GM13976 (cell line): ENCODE results near the gene TBC1D25.
"Not testable (repeated sequence)": the region's sequence is repeated elsewhere in the genome, so short reads cannot be mapped to it uniquely, and the experiment has no call there.

Experiments used
- DNase-seq: peaks from one replicate; pipeline ENCODE4 v3.0.0; 2012; ENCODE audit warnings: low spot score
- in situ Hi-C: fragments of 300-500 bp; cut with MboI; formaldehyde crosslinking; loops from one replicate; pipeline ENCODE4 v1.12.0; 2022; ENCODE audit warnings: low sequenced_read_pairs, mixed read lengths, inconsistent platforms; ENCODE audit not compliant: unreplicated experiment
- TF ChIP-seq, protein P1 (sequence below): IDR thresholded peaks from 2 replicates; pipeline ENCODE4 v1.5.1; 2012; ENCODE audit warnings: borderline replicate concordance, mild to moderate bottlenecking; ENCODE audit not compliant: insufficient read depth; ENCODE audit errors: extremely low read depth, missing control alignments, control extremely low read depth

The TBC1D25 gene

DNA sequence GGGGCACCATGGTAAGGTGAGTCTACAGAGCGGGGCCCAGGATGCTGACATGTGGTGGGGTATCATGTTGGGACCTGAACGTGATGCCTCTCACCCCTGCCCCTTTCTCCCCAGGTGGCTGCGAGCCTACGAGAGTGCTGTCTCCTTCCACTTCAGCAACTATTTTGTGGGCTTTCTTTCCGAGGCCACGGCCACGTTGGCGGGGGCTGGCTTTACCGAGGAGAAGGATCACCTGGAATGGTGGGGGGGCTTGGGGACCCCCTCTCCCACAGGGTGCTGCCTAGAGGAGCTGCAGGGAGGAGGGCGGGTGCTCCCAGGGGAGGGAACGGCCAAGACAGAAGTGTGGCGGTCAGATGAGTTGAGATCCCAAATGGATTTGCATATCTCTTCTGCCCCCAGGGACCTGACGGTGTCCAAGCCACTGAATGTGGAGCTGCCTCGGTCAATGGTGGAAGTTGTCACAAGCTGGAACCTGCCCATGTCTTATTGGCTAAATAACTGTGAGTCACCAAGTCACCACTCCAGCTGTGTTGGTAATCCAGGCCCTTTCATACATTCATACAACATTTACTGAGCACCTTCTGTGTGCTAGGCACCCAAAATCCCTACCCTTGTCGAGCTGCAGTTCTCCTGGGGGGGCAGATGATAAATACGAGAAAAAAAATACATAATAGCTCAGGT lies 25.2 kb upstream of the TBC1D25 start:
- TF ChIP-seq, protein P1, sequence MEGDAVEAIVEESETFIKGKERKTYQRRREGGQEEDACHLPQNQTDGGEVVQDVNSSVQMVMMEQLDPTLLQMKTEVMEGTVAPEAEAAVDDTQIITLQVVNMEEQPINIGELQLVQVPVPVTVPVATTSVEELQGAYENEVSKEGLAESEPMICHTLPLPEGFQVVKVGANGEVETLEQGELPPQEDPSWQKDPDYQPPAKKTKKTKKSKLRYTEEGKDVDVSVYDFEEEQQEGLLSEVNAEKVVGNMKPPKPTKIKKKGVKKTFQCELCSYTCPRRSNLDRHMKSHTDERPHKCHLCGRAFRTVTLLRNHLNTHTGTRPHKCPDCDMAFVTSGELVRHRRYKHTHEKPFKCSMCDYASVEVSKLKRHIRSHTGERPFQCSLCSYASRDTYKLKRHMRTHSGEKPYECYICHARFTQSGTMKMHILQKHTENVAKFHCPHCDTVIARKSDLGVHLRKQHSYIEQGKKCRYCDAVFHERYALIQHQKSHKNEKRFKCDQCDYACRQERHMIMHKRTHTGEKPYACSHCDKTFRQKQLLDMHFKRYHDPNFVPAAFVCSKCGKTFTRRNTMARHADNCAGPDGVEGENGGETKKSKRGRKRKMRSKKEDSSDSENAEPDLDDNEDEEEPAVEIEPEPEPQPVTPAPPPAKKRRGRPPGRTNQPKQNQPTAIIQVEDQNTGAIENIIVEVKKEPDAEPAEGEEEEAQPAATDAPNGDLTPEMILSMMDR = no peak
- in situ Hi-C loops = no loop called here
- no peak for DNase-seq

DNA sequence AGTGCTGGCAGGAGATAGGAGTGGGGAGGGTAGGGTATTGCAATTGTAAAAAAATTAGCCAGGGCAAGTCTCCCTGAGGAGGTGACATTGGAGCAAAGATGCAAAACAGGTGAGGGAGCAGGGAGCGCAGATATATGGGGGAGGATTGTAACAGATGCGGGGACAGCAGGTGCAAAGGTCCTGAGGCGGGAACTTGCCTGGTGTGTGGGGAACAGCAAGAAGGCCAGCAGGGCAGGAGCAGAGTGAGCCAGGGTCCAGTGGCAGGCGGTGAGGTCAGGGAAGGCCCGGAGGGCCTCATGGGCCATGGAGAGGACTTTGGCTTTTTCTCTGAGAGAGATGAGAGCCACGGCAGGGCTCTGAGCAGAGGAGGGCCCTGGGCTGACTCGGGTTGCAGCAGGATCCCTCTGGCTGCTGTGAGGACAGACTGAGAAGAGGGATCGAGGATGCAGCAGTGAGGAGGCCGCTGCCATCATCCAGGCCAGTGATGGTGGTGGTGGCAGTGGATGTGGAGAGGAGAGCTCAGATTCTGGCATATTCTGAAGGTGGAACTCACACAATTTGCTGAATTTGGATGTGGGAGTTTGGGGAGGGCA lies 24.6 kb upstream of the TBC1D25 start:
- no peak for DNase-seq
- in situ Hi-C loops = no loop called here
- TF ChIP-seq, protein P1 = no peak

DNA sequence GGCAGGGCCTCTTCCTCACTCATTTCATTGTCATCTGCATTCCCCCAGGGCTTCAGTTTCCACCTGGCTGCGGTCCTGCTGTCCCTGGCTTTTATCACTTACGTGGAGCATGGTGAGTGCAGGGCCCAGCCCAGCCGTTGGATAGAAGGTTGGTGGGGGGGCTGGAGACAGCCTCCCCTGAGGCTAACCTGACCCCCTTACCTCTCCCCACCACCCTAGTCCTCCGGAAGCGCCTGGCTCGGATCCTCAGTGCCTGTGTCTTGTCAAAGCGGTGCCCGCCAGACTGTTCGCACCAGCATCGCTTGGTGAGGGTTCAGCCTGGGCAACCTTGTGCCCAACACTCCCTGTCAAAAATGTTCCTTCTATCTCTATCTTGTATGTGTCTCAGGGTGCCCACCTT lies 23.7 kb upstream of the TBC1D25 start:
- TF ChIP-seq, protein P1 = no peak
- in situ Hi-C loops = no loop called here
- no peak for DNase-seq

DNA sequence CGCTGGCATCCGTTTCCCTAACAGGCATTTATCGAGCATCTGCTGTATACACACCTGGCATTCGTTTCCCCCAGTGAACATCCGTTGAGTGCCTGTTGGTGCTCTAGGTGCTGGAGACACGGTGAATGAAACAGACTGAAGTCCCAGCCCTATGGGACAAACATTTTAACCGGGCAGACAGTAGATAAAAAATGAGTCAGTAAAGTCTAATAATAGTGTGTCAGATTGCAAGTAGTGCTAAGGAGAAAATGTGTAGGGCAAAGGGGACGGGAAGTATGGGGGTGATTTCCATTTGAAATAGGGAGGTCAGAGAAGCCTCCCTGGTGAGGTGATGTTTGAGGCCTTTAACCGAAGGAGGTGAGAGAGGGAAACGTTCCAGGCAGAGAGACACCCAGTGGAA lies 23.2 kb upstream of the TBC1D25 start:
- TF ChIP-seq, protein P1 = no peak
- in situ Hi-C loops = no loop called here
- DNase-seq = no peak

DNA sequence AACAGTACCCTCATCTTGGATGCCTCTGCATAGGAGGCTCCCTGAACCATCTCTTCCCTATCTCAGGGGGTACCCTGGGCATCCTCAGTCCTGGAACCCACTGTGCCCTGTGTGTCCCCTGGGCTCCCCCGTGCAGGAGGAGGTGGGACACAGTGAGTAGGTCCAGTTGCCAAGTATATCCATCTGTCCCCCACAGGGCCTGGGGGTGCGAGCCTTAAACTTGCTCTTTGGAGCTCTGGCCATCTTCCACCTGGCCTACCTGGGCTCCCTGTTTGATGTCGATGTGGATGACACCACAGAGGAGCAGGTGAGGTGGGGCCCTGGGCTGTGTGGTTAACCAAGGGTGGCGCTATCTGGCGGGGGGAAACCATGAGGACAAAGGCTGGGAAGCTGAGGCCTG lies 22.5 kb upstream of the TBC1D25 start:
- in situ Hi-C loops = no loop called here
- TF ChIP-seq, protein P1 = no peak
- DNase-seq = no peak

DNA sequence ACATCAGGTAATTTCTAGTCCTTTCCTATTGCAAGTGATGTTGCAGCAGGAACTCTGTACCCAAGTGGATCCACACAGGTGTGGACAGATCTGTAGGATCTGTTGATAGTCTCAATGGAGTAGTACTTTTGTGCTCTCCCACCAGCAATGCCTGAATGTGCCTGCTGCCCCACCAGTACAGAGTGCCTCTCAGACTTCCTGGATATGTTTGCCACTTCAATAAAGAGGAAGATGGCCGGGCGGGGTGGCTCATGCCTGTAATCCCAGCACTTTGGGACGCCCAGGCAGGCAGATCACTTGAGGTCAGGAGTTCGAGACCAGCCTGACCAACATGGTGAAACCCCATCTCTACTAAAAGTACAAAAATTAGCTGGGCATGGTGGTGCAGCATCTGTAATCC lies 20.0 kb upstream of the TBC1D25 start:
- DNase-seq, in situ Hi-C loops: not testable (repeated sequence)

DNA sequence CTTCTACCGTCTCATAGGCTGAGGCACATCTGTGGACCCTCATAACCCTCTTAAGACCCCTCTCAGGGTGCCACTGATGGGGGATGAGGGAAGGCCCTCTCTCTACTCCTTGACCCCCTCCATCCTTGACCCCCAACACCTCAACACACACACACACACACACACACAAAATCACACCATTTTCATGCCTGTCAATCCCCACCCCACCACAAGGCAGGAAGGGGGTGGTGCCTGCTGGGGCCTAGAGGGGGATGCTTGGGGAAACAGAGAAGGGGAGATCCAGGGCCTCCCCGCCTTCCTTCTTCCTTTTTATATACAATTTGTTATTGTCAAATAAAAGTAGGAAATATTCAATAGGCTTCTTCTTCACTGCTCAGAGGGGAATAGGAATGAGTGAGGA lies 19.1 kb upstream of the TBC1D25 start:
- in situ Hi-C loops = no loop called here
- TF ChIP-seq, protein P1 = no peak
- no peak for DNase-seq
